ENCODE measurements around the gene THAP8. TPM values are rescaled to one million over a fixed set of nuclear protein-coding genes. Genes with fewer than 3 reads are reported as not detected.

Gene THAP8
- total RNA-seq, 1 donor from 2014 or later, result 4.2 TPM

DNA sequence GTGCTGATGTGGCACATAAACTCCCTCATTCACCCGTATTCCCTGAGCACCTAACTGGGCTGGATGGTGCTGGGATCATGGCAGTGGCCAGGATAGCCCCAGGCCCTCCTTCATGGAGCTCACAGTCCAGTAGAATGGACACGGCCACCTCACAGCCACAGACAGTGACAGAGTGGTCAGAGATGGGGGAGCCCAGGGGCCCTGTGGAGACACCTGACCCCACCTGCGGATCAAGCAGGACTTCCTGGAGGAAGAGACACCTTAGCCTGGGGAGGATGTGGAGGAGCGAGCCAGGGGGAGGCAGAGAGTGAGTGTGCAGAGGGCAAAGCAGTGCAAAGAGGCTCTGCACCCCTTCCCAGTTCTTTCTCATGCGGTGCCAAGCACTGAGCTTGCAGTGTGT, 35.8 kb upstream of the THAP8 start:
- H3K4me3 ChIP-seq, result no peak overlapping the region
- TF ChIP-seq, protein P1, sequence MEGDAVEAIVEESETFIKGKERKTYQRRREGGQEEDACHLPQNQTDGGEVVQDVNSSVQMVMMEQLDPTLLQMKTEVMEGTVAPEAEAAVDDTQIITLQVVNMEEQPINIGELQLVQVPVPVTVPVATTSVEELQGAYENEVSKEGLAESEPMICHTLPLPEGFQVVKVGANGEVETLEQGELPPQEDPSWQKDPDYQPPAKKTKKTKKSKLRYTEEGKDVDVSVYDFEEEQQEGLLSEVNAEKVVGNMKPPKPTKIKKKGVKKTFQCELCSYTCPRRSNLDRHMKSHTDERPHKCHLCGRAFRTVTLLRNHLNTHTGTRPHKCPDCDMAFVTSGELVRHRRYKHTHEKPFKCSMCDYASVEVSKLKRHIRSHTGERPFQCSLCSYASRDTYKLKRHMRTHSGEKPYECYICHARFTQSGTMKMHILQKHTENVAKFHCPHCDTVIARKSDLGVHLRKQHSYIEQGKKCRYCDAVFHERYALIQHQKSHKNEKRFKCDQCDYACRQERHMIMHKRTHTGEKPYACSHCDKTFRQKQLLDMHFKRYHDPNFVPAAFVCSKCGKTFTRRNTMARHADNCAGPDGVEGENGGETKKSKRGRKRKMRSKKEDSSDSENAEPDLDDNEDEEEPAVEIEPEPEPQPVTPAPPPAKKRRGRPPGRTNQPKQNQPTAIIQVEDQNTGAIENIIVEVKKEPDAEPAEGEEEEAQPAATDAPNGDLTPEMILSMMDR (IDR thresholded peaks at IDR 0.05; ENCODE audit: borderline replicate concordance), result no peak
- DNase-seq, result no peak
- H3K9me3 ChIP-seq (replicated peaks), result no peaks in the 10 kb centered on the region
- H3K27me3 ChIP-seq (ENCODE audit: low read depth), result no peaks in the 10 kb centered on the region
- H3K4me1 ChIP-seq, result peaks cover 13% of the 10 kb centered on the region
- intact Hi-C loops (cut with micrococcal nuclease), result no loop called here
- no peak overlapping the region for H3K27ac ChIP-seq (replicated peaks)
- no peaks in the 10 kb centered on the region for H3K36me3 ChIP-seq

DNA sequence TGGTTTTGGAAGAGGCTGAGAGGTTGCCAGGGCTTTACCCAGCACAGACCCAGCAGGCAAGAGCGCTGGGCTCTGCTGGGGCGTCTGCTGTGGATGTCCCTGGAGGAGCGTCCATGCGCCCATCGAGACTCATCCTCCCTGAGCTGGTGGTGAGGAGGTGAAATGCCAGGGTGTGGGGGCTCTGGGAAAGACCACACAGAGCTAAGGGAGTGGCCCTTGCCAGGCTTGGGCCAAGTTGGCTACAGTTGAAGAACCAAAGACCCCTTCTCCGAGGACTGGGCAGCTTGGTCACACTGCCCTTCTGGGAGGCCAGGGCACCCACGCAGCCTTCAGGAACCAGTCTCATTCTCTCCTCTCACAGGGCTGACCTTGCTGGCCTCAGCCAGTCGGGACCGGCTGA, 32.2 kb upstream of the THAP8 start:
- intact Hi-C loops (cut with micrococcal nuclease), result no loop called here
- Histone ChIP-seq H3K36me3 (no peaks in the 10 kb centered on the region), H3K27ac (replicated peaks) (no peak overlapping the region), H3K9me3 (replicated peaks) (no peaks in the 10 kb centered on the region), H3K4me3 (no peak overlapping the region), H3K27me3 (ENCODE audit: low read depth) (no peaks in the 10 kb centered on the region), H3K4me1 (peaks cover 4% of the 10 kb centered on the region)
- TF ChIP-seq, protein P1 (IDR thresholded peaks at IDR 0.05; ENCODE audit: borderline replicate concordance), result no peak
- DNase-seq, result no peak

DNA sequence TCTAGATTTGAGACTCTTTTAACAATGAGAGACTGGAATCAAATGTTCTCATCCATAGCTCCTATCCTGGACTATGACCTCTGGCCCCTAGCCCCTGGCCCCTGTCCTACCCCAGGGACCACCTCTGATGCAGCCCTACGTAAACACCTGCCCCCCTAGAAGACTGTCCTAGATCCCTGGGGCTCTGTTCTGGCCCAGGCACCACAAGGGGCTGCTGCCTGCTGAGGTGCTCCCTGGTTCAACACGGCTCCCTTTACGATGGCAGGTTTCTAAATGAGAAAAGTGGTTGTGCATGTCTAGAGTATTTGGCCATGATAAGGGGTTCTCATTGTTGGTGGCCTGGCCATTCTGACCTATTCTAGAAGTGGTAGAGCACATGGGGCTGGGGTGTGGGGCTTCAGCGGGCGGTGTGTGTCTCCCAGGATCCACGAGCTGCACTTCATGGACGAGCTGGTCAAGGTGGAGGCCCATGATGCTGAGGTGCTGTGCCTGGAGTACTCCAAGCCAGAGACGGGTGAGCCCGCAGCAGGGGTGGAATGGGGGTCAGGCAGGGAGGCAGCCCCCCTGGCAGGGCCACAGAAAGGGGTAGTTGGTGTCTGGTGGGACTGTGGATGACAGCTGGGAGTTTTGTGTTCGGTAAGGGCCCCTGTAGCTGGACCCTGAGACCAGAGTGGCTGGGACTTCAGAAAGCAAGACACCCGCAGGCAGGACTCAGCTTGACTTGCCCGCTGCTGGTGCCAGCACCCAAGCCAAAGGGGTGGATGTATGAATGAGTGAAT, 30.3 kb upstream of the THAP8 start:
- Histone ChIP-seq H3K27ac (replicated peaks) (no peak overlapping the region), H3K27me3 (ENCODE audit: low read depth) (no peaks in the 10 kb centered on the region), H3K36me3 (no peaks in the 10 kb centered on the region), H3K9me3 (replicated peaks) (no peaks in the 10 kb centered on the region), H3K4me3 (no peak overlapping the region), H3K4me1 (peaks cover 4% of the 10 kb centered on the region)
- DNase-seq, result no peak
- TF ChIP-seq, protein P1 (IDR thresholded peaks at IDR 0.05; ENCODE audit: borderline replicate concordance), result no peak
- intact Hi-C loops (cut with micrococcal nuclease), result no loop called here

DNA sequence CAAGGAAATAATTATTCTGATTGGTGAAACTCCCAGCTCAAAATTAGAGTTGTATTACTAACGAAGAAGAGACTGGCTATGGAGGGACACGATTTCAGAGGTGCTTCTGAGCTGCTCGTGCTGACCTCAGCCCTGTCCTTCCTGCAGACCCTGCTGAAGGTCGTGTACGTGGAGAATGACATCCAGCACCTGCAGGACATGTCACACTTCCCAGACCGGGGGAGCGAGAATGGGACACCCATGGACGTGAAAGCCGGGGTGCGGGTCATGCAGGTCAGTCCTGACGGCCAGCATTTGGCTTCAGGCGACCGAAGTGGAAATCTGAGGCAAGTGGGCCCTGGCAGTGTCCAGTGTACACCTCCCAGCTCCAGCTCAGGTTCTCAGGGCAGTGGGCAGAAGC, 28.8 kb upstream of the THAP8 start:
- Histone ChIP-seq H3K9me3 (replicated peaks) (no peaks in the 10 kb centered on the region), H3K27ac (replicated peaks) (no peak overlapping the region), H3K4me3 (no peak overlapping the region), H3K27me3 (ENCODE audit: low read depth) (no peaks in the 10 kb centered on the region), H3K4me1 (peaks cover 4% of the 10 kb centered on the region), H3K36me3 (no peaks in the 10 kb centered on the region)
- no peak for DNase-seq
- TF ChIP-seq, protein P1 (IDR thresholded peaks at IDR 0.05; ENCODE audit: borderline replicate concordance), result no peak
- intact Hi-C loops (cut with micrococcal nuclease), result no loop called here

DNA sequence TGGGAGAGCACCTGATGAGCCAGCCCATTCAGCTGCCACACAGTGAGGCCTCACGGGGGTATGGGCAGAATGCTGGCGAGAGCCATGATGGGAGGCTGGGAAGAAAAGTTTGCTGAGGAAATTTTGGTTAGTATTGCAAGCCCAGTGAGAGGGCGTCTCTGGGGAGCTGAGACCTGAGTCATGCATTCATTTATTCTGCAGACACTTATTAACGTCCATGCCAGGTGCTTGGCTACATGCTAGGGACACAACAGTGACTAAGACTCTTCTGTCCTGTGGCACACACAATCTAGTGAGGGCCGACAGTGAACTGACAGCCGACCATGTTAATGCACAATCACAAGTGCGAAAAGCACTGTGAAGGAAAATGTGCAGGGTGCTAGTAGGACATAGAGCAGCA, 27.8 kb upstream of the THAP8 start:
- intact Hi-C loops (cut with micrococcal nuclease), result no loop called here

More for the DNA sequence above, 27.8 kb upstream of the THAP8 start:
- Histone ChIP-seq H3K4me3 (no peak overlapping the region), H3K27ac (replicated peaks) (no peak overlapping the region), H3K4me1 (peaks cover 4% of the 10 kb centered on the region), H3K9me3 (replicated peaks) (no peaks in the 10 kb centered on the region), H3K27me3 (ENCODE audit: low read depth) (no peaks in the 10 kb centered on the region), H3K36me3 (no peaks in the 10 kb centered on the region)
- no peak for DNase-seq
- TF ChIP-seq, protein P1 (IDR thresholded peaks at IDR 0.05; ENCODE audit: borderline replicate concordance), result no peak
